Trophoblast cell (in vitro differentiated cells and primary cell): ENCODE measurements around the gene KIF13A.

Experiments
- DNase-seq, 2 donors: peaks; one replicate each; pipeline ENCODE4 v3.0.0-alpha.2; 2016
- H2AFZ ChIP-seq: 2 replicates; pipeline ENCODE4 v1.6.1; 2013; ENCODE audit warnings: low read length, moderate library complexity, mild to moderate bottlenecking; ENCODE audit not compliant: insufficient read depth, poor library complexity
- H2AK5ac ChIP-seq: 2 replicates; pipeline ENCODE4 v1.6.1; 2013; ENCODE audit warnings: mild to moderate bottlenecking, low read length
- H2BK120ac ChIP-seq: 2 replicates; pipeline ENCODE4 v1.6.1; 2013; ENCODE audit warnings: low read length, mild to moderate bottlenecking, moderate library complexity; ENCODE audit not compliant: insufficient read depth, poor library complexity
- H2BK12ac ChIP-seq: 2 replicates; pipeline ENCODE4 v1.6.1; 2013; ENCODE audit warnings: mild to moderate bottlenecking, low read length, moderate library complexity
- H2BK5ac ChIP-seq: 2 replicates; pipeline ENCODE4 v1.6.1; 2013; ENCODE audit warnings: low read length, low read depth, moderate library complexity, mild to moderate bottlenecking; ENCODE audit not compliant: poor library complexity
- H3K14ac ChIP-seq: 2 replicates; pipeline ENCODE4 v1.6.1; 2013; ENCODE audit warnings: mild to moderate bottlenecking, low read length
- H3K18ac ChIP-seq: 2 replicates; pipeline ENCODE4 v1.6.1; 2013; ENCODE audit warnings: mild to moderate bottlenecking, low read length
- H3K23ac ChIP-seq: 2 replicates; pipeline ENCODE4 v1.6.1; 2013; ENCODE audit warnings: low read length
- H3K27ac ChIP-seq: 2 replicates; pipeline ENCODE4 v1.5.1; 2013; ENCODE audit warnings: low read depth, mild to moderate bottlenecking, inconsistent platforms, low read length, moderate library complexity
- H3K27me3 ChIP-seq: 2 replicates; pipeline ENCODE4 v1.6.1; 2013; ENCODE audit warnings: inconsistent platforms, mild to moderate bottlenecking, low read length, moderate library complexity; ENCODE audit not compliant: insufficient read depth
- H3K36me3 ChIP-seq, 2 experiments: 1 replicate in 1 of 2; 2 replicates in 1 of 2; pipeline ENCODE4 v1.6.1; 2013; ENCODE audit warnings: low read length in 2 of 2, mild to moderate bottlenecking in 2 of 2, moderate library complexity in 1 of 2; ENCODE audit not compliant: insufficient read depth in 2 of 2, control insufficient read depth in 1 of 2
- H3K4ac ChIP-seq: 2 replicates; pipeline ENCODE4 v1.6.1; 2013; ENCODE audit warnings: low read depth, mild to moderate bottlenecking, low read length, moderate library complexity
- H3K4me1 ChIP-seq, 2 experiments: 1 replicate in 1 of 2; 2 replicates in 1 of 2; pipeline ENCODE4 v1.6.1; 2013; ENCODE audit warnings: low read length in 2 of 2, mild to moderate bottlenecking in 2 of 2, moderate library complexity in 1 of 2; ENCODE audit not compliant: insufficient read depth in 2 of 2, control insufficient read depth in 1 of 2
- H3K4me2 ChIP-seq: 2 replicates; pipeline ENCODE4 v1.6.1; 2013; ENCODE audit warnings: inconsistent platforms, mild to moderate bottlenecking, low read length, moderate library complexity
- H3K4me3 ChIP-seq: 2 replicates; pipeline ENCODE4 v1.5.1; 2013; ENCODE audit warnings: mild to moderate bottlenecking, low read depth, low read length, inconsistent platforms
- H3K79me1 ChIP-seq: one replicate; pipeline ENCODE4 v1.6.1; 2013; ENCODE audit warnings: low read length
- H3K79me2 ChIP-seq: 2 replicates; pipeline ENCODE4 v1.6.1; 2013; ENCODE audit warnings: low read length, mild to moderate bottlenecking; ENCODE audit not compliant: control insufficient read depth, insufficient read depth, poor library complexity
- H3K9ac ChIP-seq: 2 replicates; pipeline ENCODE4 v1.6.1; 2013; ENCODE audit warnings: mild to moderate bottlenecking, low read length
- H3K9me3 ChIP-seq: 2 replicates; pipeline ENCODE4 v1.6.1; 2013; ENCODE audit warnings: low read depth, mild to moderate bottlenecking, control low read depth, inconsistent platforms, low read length; ENCODE audit not compliant: insufficient read depth
- H4K12ac ChIP-seq: 2 replicates; pipeline ENCODE4 v1.6.1; 2013; ENCODE audit warnings: low read depth, mild to moderate bottlenecking, low read length, moderate library complexity
- H4K8ac ChIP-seq: 2 replicates; pipeline ENCODE4 v1.6.1; 2013; ENCODE audit warnings: low read depth, mild to moderate bottlenecking, low read length, moderate library complexity
- H4K91ac ChIP-seq: one replicate; pipeline ENCODE4 v1.6.1; 2013; ENCODE audit warnings: low read depth, mild to moderate bottlenecking, low read length, moderate library complexity
- WGBS: extraction: QIAGEN DNeasy Blood & Tissue Kit; methylation state at CpG from one replicate; pipeline ENCODE4 v1.1.7; 2013; ENCODE audit warnings: missing lambda C conversion rate; ENCODE audit not compliant: insufficient read length, insufficient coverage; ENCODE audit errors: extremely low coverage; 5-methylcytosine and 5-hydroxymethylcytosine counted together

KIF13A gene

GRCh38 chr6:18024876-18025275, 37.4 kb upstream of the KIF13A start:
- Histone ChIP-seq H4K12ac (no peak overlapping the region), H2AFZ (no peak overlapping the region), H3K18ac (no peak overlapping the region), H2AK5ac (no peak overlapping the region), H3K27me3 (no peaks in the 10 kb centered on the region), H3K27ac (no peak overlapping the region), H3K23ac (no peak overlapping the region), H3K79me2 (no peaks in the 10 kb centered on the region), H2BK5ac (no peak overlapping the region), H3K4me2 (no peak overlapping the region), H3K4ac (no peak overlapping the region), H3K79me1 (peaks cover 6% of the 10 kb centered on the region), H2BK120ac (no peak overlapping the region), H4K91ac (no peak overlapping the region), H3K4me3 (no peak overlapping the region), H2BK12ac (no peak overlapping the region), H3K9me3 (peaks cover 2% of the 10 kb centered on the region), H3K9ac (no peak overlapping the region), H3K4me1 (peaks cover 5 to 9% of the 10 kb centered on the region in 2 experiments), H3K36me3 (peaks cover 0 to 4% of the 10 kb centered on the region in 2 experiments), H3K14ac (no peak overlapping the region), H4K8ac (no peak overlapping the region)
- DNase-seq = no peak
- no CpG with 5 or more reads among the region's 5 CpGs for WGBS

DNA sequence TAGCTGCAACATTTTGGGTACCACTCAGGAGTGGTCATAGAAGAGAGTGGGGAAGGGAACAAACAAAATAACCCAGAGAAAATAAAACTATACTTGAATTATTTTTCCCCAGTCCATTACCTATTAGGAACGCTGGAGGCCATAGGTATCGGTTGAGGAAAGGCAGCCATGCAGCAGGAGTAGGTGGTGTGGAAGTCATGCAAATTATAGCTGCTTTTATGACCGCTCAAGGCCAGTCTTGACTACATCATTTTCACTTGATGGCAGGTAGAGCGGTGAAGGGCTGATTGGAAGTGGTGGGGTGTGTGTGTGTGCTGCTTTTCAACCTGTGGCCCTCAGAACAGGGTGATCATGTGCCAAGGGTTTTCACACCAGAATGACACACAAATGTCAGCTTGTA, 36.5 kb upstream of the KIF13A start:
- H2AK5ac ChIP-seq = no peak overlapping the region
- H3K27ac ChIP-seq = no peak overlapping the region
- peak overlapping the region; percentile 79 for H2BK12ac ChIP-seq
- H2BK120ac ChIP-seq = peak overlapping the region; percentile 24
- no peak overlapping the region for H3K9ac ChIP-seq
- no peak overlapping the region for H4K8ac ChIP-seq
- peak overlapping the region; percentile 26 for H3K14ac ChIP-seq
- peaks cover 5 to 8% of the 10 kb centered on the region in 2 experiments for H3K4me1 ChIP-seq
- H3K79me2 ChIP-seq = no peaks in the 10 kb centered on the region
- H4K12ac ChIP-seq = no peak overlapping the region
- H3K23ac ChIP-seq = no peak overlapping the region
- H3K9me3 ChIP-seq = peaks cover 2% of the 10 kb centered on the region
- H3K79me1 ChIP-seq = peaks cover 6% of the 10 kb centered on the region
- no CpG with 5 or more reads among the region's 4 CpGs for WGBS
- H3K18ac ChIP-seq = no peak overlapping the region
- peaks cover 0 to 6% of the 10 kb centered on the region in 2 experiments for H3K36me3 ChIP-seq
- H2BK5ac ChIP-seq = peak overlapping the region; percentile 15
- H2AFZ ChIP-seq = no peak overlapping the region
- H3K4me2 ChIP-seq = no peak overlapping the region
- H4K91ac ChIP-seq = no peak overlapping the region
- no peak overlapping the region for H3K4ac ChIP-seq
- no peak overlapping the region for H3K4me3 ChIP-seq
- H3K27me3 ChIP-seq = no peaks in the 10 kb centered on the region
- DNase-seq = no peak

- H3K14ac ChIP-seq = no peak overlapping the region
- H3K18ac ChIP-seq = no peak overlapping the region
- H3K9ac ChIP-seq = no peak overlapping the region
- H3K27ac ChIP-seq = peak overlapping the region; percentile 43
- H2BK120ac ChIP-seq = no peak overlapping the region
- peaks cover 8 to 11% of the 10 kb centered on the region in 2 experiments for H3K4me1 ChIP-seq
- WGBS = no CpG with 5 or more reads among the region's 11 CpGs
- no peaks in the 10 kb centered on the region for H3K27me3 ChIP-seq
- H2BK12ac ChIP-seq = no peak overlapping the region
- peaks cover 0 to 6% of the 10 kb centered on the region in 2 experiments for H3K36me3 ChIP-seq
- H3K9me3 ChIP-seq = peaks cover 2% of the 10 kb centered on the region
- H4K12ac ChIP-seq = no peak overlapping the region
- no peak overlapping the region for H4K8ac ChIP-seq
- H2AK5ac ChIP-seq = no peak overlapping the region
- peak overlapping the region; percentile 50 for H3K4me2 ChIP-seq
- no peak overlapping the region for H3K23ac ChIP-seq
- H3K4ac ChIP-seq = no peak overlapping the region
- no peak overlapping the region for H2AFZ ChIP-seq
- no peak overlapping the region for H4K91ac ChIP-seq
- H3K79me2 ChIP-seq = no peaks in the 10 kb centered on the region
- H3K79me1 ChIP-seq = peaks cover 8% of the 10 kb centered on the region
- H3K4me3 ChIP-seq = no peak overlapping the region
- H2BK5ac ChIP-seq = no peak overlapping the region
- DNase-seq = peak; percentile 63 to 82
These were observed 35.2 kb upstream of the KIF13A start for GRCh38 chr6:18022398-18023231.

GRCh38 chr6:18021166-18021850, 33.9 kb upstream of the KIF13A start:
- H3K14ac ChIP-seq = no peak overlapping the region
- no peak overlapping the region for H3K4ac ChIP-seq
- H3K27me3 ChIP-seq = no peaks in the 10 kb centered on the region
- no peaks in the 10 kb centered on the region for H3K79me2 ChIP-seq
- H3K4me3 ChIP-seq = no peak overlapping the region
- no peak overlapping the region for H3K4me2 ChIP-seq
- peaks cover 0 to 6% of the 10 kb centered on the region in 2 experiments for H3K36me3 ChIP-seq
- peaks cover 2% of the 10 kb centered on the region for H3K9me3 ChIP-seq
- no peak overlapping the region for H3K27ac ChIP-seq
- H4K12ac ChIP-seq = no peak overlapping the region
- H2BK12ac ChIP-seq = peak overlapping the region; percentile 70
- H3K4me1 ChIP-seq = peaks cover 8 to 11% of the 10 kb centered on the region in 2 experiments
- no peak overlapping the region for H2AK5ac ChIP-seq
- H2BK5ac ChIP-seq = no peak overlapping the region
- H4K91ac ChIP-seq = peak overlapping the region; percentile 48
- no CpG with 5 or more reads among the region's 18 CpGs for WGBS
- H4K8ac ChIP-seq = peak overlapping the region; percentile 58
- no peak overlapping the region for H3K23ac ChIP-seq
- H3K9ac ChIP-seq = no peak overlapping the region
- peak; percentile 67 to 84 for DNase-seq
- peak overlapping the region; percentile 73 for H2BK120ac ChIP-seq
- H2AFZ ChIP-seq = peak overlapping the region; percentile 54
- peaks cover 10% of the 10 kb centered on the region for H3K79me1 ChIP-seq
- peak overlapping the region; percentile 63 for H3K18ac ChIP-seq
